GM18951 (cell line): Measurements from ENCODE around the gene NOP14.
A peak's percentile ranks its signal among the peaks of the same experiment; 100 is the strongest.

Experiments used
- POLR2A ChIP-seq: IDR thresholded peaks from 4 replicates; pipeline ENCODE4 v1.6.1; 2011; ENCODE audit warnings: mild to moderate bottlenecking; ENCODE audit not compliant: insufficient read length, insufficient read depth; ENCODE audit errors: extremely low read depth
- in situ Hi-C: fragments of 300-500 bp; cut with MboI; formaldehyde crosslinking; loops from one replicate; pipeline ENCODE4 v1.12.0; 2022; ENCODE audit warnings: low sequenced_read_pairs, mixed read lengths, inconsistent platforms; ENCODE audit not compliant: unreplicated experiment

NOP14 gene

DNA sequence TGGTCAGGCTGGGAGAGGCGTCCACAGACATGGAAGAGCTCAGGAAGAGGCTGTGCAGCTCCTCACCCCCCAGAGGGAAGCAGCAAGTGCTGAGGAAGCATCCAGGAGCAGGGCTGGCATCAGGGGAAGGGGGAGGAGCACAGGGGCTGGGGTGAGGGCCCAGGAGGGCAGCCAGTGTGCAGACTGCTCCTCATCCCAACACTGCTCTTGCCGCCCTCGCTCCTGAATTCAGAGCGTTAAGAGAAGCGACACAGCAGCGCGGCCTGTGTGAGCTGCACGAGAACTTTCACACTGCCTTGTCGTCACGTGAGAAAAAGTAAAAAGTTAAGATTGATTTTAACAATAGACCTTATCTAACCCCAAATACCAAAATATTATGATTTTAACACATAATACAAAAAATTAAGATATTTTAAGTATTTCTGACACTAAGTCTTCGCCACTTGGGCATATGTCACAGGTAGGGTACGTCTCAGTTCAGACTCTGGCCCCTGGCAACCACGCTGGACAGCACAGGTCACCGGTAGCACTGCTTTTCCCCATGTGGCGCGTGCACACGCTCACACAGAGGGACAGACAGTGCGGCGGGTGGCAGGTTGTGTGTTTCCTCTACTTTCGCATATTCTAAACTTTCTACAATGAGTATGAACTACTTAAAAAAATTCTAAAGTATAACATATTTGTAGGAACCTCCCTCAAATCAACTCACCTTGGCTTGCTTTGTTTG is 19.7 kb downstream of the NOP14 start:
- no peak for TF ChIP-seq POLR2A
- in situ Hi-C loops: no loop called here

DNA sequence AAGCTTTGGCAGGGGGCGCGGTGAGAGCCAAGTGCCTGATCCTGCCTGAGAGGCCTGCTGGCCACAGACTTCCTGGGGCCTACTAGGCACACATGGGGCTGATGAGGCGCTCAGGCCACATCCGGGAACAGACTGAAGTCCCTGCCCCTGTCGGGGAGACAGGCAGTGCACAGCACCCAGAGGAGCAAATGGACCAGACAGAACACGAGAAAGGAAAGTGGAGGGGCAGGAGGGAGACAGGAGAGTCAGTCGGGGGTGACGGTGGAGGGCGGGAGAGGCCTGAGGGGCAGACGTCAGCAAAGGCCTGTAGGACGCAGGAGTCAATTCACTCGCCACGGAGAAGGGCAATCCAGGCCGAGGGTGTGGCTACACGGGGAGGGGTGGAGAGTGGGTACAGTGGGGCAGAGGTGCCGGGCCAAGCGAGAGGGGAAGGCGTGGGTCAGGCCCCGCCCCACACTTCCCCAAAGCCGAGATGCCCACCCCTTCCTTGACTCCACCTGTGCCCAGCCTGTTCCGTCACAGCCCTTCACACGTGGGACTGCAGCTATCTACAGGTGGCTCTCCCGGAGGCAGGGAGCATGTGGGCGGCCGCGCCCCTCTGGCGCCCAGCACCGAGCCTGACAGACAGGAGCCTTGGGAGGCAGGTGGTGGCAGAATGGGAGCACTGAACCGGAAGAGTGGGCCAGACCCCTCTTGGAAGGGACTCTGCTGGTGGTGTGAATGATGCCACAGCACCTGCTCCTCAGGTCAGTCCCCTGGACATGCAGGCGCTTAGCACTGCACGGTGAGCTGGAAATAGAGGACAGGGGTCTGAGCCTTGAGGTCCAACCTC is 20.5 kb downstream of the NOP14 start:
- in situ Hi-C loops: no loop called here
- TF ChIP-seq POLR2A: peak; percentile 7

DNA sequence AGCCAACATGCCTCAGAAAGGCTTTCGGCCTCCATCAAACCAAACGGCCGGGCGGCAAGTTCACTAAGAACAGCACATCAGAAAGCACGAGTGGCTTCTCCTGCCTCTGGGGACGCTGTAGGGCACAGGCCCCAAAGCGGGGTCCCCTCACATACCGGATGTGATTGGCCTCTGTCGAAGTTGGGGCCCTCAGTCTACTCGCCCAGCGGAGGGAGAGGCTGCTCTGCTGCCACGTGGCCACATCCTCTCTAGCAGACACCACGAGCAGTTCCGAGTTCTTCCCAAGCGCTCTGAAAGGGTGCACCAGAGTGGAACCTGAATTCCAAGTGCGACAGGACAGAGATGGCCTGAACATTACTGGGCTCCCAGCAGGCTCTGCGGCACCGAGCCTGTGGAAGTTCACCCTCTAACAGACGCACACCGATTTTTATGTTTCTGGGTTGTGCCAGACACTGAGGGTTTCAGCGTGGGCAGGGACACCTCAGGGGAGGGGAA is 21.1 kb downstream of the NOP14 start:
- in situ Hi-C loops: no loop called here
- TF ChIP-seq POLR2A: peak; percentile 9

DNA sequence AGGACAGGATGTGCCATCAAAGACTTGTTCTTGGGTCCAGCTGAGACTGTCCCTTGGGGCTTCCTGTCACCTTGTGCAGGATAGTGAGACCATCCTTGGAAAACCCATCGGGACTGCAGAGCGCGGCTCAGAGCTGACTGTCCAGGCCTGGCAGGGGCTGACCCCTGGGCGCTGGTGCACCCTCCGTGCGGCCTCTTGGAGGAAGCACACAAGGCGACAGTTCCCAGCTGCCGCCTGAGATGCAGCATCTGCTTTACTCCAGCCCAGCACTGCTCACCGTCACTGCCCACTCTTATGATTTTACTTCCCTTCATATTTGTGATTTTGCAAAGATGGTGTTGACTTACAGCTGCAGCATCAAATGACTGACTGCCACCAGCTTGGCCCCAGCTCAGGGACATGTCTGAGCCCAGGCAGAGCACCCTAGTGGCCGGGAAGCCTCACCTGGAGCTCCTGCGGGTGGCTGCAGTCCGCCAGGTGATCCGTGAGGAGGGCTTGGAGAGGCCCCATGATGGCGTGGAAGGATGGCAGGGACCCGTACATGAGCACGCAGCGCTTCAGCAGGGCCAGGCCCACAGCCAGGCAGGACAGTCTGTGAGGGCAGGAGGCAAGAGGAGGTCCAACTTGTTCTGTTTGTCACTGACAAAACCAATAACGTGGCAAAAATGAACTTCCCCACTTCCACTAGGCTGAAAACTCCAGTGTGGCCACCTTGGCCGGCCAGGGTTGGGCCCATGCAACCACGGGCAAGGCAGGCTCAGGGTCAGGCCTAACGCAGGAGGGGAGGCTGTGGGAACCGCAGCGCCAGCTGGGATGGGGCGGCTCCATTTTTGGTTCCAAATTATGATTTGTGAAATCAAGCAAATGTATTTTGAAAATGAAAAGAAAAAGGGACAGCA is 21.8 kb downstream of the NOP14 start:
- TF ChIP-seq POLR2A: no peak
- in situ Hi-C loops: no loop called here

DNA sequence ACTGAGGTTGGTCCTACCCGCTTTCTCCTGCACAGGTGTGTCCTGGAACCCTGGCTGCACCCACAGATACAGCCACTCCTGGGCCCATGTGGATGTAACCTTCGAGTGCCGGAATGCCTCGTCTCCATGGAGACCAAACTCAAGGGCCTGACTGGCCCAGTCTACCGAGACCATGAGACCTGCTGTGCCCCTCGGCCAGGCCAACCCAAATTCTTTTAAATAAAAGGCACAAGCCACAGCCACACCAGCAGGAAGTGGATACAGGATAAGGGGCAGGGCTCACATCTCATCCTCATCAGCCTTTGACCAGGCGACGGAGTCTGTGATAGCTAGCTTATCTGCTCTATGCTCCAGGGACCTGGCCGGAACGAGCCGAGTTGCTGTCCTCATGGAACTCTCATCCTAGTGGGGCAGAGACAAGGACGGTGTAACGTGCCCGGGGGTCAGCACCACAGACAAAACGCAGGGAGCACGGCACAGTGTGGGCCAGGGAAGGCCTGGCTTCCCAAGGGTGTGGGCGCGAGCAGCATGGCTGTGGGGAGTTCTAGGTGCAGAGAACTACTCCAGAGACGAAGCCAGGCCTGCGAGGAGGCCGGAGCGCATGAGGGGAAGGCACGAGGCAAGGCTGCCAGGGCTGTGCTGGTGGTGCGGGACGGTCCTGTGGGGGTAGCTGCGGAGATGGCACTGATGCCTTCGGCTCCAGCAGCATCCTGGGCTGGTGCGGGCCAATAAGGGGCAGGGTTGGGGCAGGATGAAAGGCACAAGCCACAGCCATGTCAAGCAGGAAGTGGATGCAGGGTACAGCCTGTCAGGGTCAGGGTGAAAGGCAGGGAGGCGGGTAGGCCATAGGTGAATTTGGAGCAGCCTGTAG is 22.7 kb downstream of the NOP14 start:
- no peak for TF ChIP-seq POLR2A
- in situ Hi-C loops: no loop called here

DNA sequence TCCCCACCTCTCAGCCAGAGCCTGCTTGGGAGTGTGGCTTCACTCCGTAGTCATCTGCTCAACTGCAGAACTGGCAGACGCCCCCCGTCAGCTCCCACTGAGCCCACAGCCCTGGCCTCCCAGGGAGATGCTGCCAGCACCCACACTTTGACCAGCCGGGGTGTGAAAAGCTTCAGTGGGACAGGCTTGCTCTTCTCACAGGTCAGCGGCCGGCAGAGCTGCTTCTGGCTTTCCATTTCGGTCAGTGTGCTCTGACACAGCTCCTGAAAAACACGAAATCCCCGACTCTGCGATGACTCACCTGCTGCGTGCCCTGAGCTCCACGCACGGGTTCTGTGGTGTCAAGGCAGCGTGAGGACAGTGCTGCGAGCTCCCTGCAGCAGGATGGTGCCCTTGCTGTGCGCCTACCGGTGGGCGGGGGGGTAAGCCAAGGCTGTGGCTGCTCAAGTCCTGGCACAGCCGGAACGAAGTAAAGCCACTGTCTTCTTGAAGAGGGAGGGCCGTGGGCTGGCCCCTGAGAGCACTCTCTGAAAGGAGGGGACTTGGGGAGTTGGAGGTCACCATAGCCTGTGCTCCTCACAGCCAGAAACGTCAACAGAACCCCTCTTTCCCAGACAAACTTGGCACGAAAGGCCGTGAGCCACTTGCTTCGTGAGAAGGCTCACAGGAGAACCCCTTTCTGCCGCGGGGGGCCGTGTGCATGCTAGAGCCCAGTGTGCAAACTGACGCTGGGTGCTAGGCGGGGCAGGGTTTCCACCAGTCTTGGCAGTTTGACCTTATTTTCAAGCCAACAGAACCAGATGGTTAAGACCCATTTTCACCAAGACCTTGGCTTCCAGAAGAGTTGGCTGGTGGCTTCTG is 23.6 kb downstream of the NOP14 start:
- TF ChIP-seq POLR2A: no peak
- in situ Hi-C loops: loop anchor here (10.0 kb wide), 1 partner anchor 175 kb away; no protein-coding TSS in a partner anchor

DNA sequence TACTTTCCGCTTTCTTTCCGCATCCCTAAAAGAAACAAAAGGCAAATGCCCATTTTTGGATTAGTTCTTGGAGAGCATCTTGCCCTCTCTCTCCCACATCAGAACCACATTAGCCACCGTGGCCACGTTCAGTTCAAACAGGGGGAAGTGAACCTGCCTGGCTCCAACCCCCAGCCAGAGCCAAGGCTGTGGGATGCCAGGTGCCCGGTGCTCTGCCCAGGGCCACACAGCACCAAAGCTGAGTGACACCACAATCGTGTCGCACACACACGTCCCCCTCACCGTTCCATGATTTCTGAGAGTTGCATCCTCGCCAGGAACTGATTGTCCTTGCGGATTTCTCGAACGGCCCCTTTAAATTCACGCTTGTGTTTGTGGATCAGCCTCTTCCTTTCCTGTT is 24.3 kb downstream of the NOP14 start:
- TF ChIP-seq POLR2A: no peak
- in situ Hi-C loops: loop anchor here (10.0 kb wide), 1 partner anchor 174 kb away; no protein-coding TSS in a partner anchor

DNA sequence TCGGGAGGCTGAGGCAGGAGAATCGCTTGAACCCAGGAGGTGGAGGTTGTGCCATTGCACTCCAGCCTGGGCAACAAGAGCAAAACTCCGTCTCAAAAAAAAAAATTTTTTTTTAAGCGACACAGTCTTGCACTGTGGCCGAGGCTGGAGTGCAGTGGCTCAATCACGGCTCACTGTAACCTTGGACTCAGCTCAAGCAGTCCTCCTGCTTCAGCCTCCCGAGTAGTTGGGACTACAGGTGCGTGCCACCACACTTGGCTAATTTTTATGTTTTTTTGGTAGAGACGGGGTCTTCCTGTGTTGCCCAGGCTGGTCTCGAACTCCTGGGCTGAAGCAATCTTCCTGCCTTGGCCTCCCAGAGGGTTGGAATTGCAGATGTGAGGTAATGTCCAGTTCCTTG is 24.8 kb downstream of the NOP14 start:
- in situ Hi-C loops: loop anchor here (10.0 kb wide), 1 partner anchor 174 kb away; no protein-coding TSS in a partner anchor

DNA sequence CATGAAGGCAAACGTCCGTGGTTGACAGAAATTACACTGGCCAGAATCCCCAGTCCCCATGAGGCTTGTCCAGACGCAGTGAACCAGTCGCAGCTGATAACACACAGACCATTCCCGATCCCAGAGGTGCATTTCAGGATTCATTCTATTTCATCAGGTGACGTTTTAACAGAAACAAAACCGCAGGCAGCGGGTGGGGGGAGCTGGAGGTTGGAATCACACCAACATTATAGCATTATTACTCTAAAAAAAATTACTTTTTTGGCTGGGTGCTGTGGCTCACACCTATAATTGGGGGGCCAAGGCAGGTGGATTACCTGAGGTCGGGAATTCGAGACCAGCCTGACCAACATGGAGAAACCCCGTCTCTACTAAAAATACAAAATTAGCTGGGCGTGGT is 25.2 kb downstream of the NOP14 start:
- TF ChIP-seq POLR2A: no peak
- in situ Hi-C loops: loop anchor here (10.0 kb wide), 1 partner anchor 173 kb away; no protein-coding TSS in a partner anchor

DNA sequence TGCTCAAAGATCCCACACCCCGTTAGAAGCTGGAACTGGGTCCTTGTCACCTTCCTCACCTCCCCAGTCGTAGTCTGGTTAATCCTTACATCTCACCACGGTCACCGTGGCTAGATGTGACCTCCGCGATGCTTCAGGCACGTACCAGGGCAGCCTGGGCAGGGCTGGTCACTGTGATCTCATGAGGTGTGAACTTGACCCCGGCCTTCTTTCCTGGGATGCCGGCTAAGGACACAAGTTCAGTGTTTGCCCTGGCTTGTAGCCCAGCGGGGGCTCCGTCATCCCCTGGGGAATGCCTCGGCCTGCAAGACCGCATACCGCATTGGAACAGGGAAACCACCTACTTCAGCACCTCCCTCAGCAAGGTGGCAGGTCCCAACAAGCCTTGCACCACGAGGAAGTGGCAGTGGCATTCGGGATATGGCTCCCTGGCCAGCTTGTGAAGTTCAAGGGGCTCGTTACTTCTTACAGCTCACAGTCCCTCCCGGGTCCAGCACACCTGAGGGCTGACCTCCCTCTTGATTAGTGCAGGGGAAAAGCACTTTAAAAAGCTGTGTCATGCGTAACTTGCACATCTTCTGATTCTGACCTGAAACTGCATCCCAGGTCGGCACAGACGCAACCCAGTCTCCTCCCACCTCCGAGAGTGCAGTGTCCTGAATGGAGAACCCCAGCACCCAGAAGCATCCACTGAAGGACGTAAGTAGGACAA is 25.9 kb downstream of the NOP14 start:
- in situ Hi-C loops: loop anchor here (10.0 kb wide), 1 partner anchor 173 kb away; no protein-coding TSS in a partner anchor
- no peak for TF ChIP-seq POLR2A

DNA sequence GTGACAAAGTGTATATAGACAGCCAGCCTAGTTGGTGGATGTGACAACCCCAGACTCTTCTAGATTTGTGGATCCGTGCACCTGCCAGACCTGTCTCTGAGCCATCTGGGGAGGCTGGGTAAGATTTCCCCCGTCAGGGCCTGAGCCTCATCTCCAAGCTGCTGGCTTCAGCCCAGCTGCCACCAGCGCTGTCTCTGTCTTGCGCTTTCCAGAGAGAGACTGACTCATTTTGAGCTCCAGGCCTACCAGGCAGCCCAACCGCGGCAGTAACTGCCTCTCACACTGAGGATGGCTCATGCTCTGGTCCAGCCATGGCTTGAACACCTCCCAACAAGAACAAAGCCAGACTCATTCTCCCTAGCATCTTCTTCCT is 26.4 kb downstream of the NOP14 start:
- in situ Hi-C loops: loop anchor here (10.0 kb wide), 1 partner anchor 172 kb away; no protein-coding TSS in a partner anchor
- TF ChIP-seq POLR2A: no peak
